HepG2 (cell line): Measurements from ENCODE around the gene RASGRP4. TPM values are rescaled to one million over a fixed set of nuclear protein-coding genes. Genes with fewer than 3 reads are reported as not detected.

Experiments
- ATAC-seq: fragments of 200-7000 bp; cut with Tn5 transposase; 3 replicates; pipeline ENCODE4 v1.9.1; 2020; ENCODE audit warnings: mild to moderate bottlenecking, moderate library complexity
- BruUV-seq: library from RNA; stranded (reverse); fragments of 400-500 nt; replicated peaks from 2 replicates; lab custom pipeline; 2021; lab: Mats Ljungman, UMichigan
- CTCF ChIA-PET: fragments of 300-600 bp; formaldehyde crosslinking; extraction: SDS; loops from one replicate; lab custom pipeline; 2021; ENCODE audit warnings: low total read pairs, inconsistent platforms, low intra/inter-chr PET ratio; lab: Yijun Ruan, JAX
- POLR2A ChIA-PET: fragments of 350-600 bp; sonication (Branson Sonifier 250); formaldehyde crosslinking; loops from one replicate; lab custom pipeline; 2020; ENCODE audit warnings: antibody characterized with exemption, inconsistent platforms; lab: Yijun Ruan, JAX
- DNase-seq: peaks from one replicate; pipeline ENCODE4 v3.0.0-alpha.2; 2015; ENCODE audit warnings: low spot score
- FAIRE-seq: peaks from 3 replicates; lab custom pipeline; 2011; peaks lifted over from hg19 to GRCh38; lab: Jason Lieb, UNC
- H2AFZ ChIP-seq: one replicate; pipeline ENCODE4 v1.6.1; 2011; ENCODE audit warnings: low read length, inconsistent platforms
- H3K27ac ChIP-seq: fragments of 300-600 bp; 3 replicates; pipeline ENCODE4 v1.8.0; 2011; ENCODE audit warnings: mixed run types, mild to moderate bottlenecking, mixed read lengths, low read length, inconsistent platforms; ENCODE audit not compliant: insufficient read depth; ENCODE audit errors: extremely low read length
- H3K27me3 ChIP-seq, 2 experiments: fragments of 200-600 bp in 1 of 2; 2 replicates in 1 of 2; 3 replicates in 1 of 2; pipeline versions ENCODE4 v1.6.0 to v1.8.0; 2011; ENCODE audit warnings: low read length in 2 of 2, mild to moderate bottlenecking in 2 of 2, moderate library complexity in 2 of 2, inconsistent platforms in 1 of 2; ENCODE audit not compliant: insufficient read depth in 2 of 2, control insufficient read depth in 1 of 2
- H3K36me3 ChIP-seq, 2 experiments: fragments of 200-600 bp in 1 of 2; replicated peaks in 1 of 2; 2 replicates in 1 of 2; 3 replicates in 1 of 2; pipeline versions ENCODE4 v1.5.1 to v1.8.0; 2011; ENCODE audit warnings: low read length in 2 of 2, inconsistent platforms in 1 of 2; ENCODE audit not compliant: insufficient read depth in 2 of 2, control insufficient read depth in 1 of 2
- H3K4me1 ChIP-seq: 2 replicates; pipeline ENCODE4 v1.5.1; 2012; ENCODE audit warnings: low read length, inconsistent platforms; ENCODE audit not compliant: insufficient read depth
- H3K4me2 ChIP-seq: 2 replicates; pipeline ENCODE4 v1.6.0; 2011; ENCODE audit warnings: low read depth, low read length, inconsistent platforms
- H3K4me3 ChIP-seq, 3 experiments: fragments of 200-600 bp in 1 of 3; sonication (generic), shearing (Covaris generic) in 1 of 3; replicated peaks in 1 of 3; 2 replicates each; pipeline ENCODE4 v1.5.1; 2011 to 2016; ENCODE audit warnings: low read length in 3 of 3, inconsistent platforms in 2 of 3, low read depth in 2 of 3, mild to moderate bottlenecking in 2 of 3, control low read depth in 1 of 3, mixed read lengths in 1 of 3; ENCODE audit not compliant: insufficient read depth in 1 of 3
- H3K79me2 ChIP-seq: one replicate; pipeline ENCODE4 v1.6.1; 2011; ENCODE audit warnings: low read length, inconsistent platforms; ENCODE audit not compliant: insufficient read depth
- H3K9ac ChIP-seq: 2 replicates; pipeline ENCODE4 v1.6.0; 2011; ENCODE audit warnings: mild to moderate bottlenecking, low read depth, low read length, inconsistent platforms; ENCODE audit not compliant: insufficient read depth
- H3K9me3 ChIP-seq: 2 replicates; pipeline ENCODE4 v1.5.1; 2012; ENCODE audit warnings: mild to moderate bottlenecking, low read length
- H4K20me1 ChIP-seq: 2 replicates; pipeline ENCODE4 v1.6.0; 2011; ENCODE audit warnings: inconsistent platforms, mild to moderate bottlenecking, low read length, moderate library complexity; ENCODE audit not compliant: insufficient read depth
- ATF7 ChIP-seq, 2 experiments: fragments of 450-650 bp in 1 of 2; sonication (generic) in 1 of 2; formaldehyde crosslinking in 1 of 2; IDR thresholded peaks; 2 replicates each; pipeline versions ENCODE4 v1.4.0 to v1.6.1; 2016 to 2020; ENCODE audit warnings: antibody characterized with exemption in 1 of 2, mild to moderate bottlenecking in 1 of 2, missing genetic modification reagents in 1 of 2
- BATF2 ChIP-seq: sonication (generic); formaldehyde crosslinking; IDR thresholded peaks from 2 replicates; pipeline ENCODE4 v1.8.0; 2022; ENCODE audit warnings: mild to moderate bottlenecking, missing genetic modification reagents, moderate library complexity
- DMTF1 ChIP-seq: sonication (generic); formaldehyde crosslinking; IDR thresholded peaks from 2 replicates; pipeline ENCODE4 v1.4.0; 2020; ENCODE audit warnings: mild to moderate bottlenecking, missing genetic modification reagents
- IRF1 ChIP-seq: sonication (generic); formaldehyde crosslinking; IDR thresholded peaks from 2 replicates; pipeline ENCODE4 v1.4.0; 2020; ENCODE audit warnings: low read depth, mild to moderate bottlenecking, missing genetic modification reagents
- LBX2 ChIP-seq: sonication (generic); formaldehyde crosslinking; IDR thresholded peaks from 2 replicates; pipeline ENCODE4 v1.5.0; 2020; ENCODE audit warnings: missing genetic modification reagents, mild to moderate bottlenecking, borderline replicate concordance
- NRL ChIP-seq: sonication (generic); formaldehyde crosslinking; IDR thresholded peaks from 2 replicates; pipeline ENCODE4 v1.5.0; 2020; ENCODE audit warnings: missing genetic modification reagents, mild to moderate bottlenecking, moderate library complexity, borderline replicate concordance
- TEF ChIP-seq: sonication (generic); formaldehyde crosslinking; IDR thresholded peaks from 2 replicates; pipeline ENCODE4 v1.5.0; 2020; ENCODE audit warnings: missing genetic modification reagents
- ZBTB37 ChIP-seq: sonication (generic); formaldehyde crosslinking; IDR thresholded peaks from 2 replicates; pipeline ENCODE4 v1.4.0; 2020; ENCODE audit warnings: mild to moderate bottlenecking, missing genetic modification reagents
- ZNF703 ChIP-seq: sonication (generic); formaldehyde crosslinking; IDR thresholded peaks from 2 replicates; pipeline ENCODE4 v1.5.1; 2020; ENCODE audit warnings: missing genetic modification reagents, mild to moderate bottlenecking, moderate library complexity, borderline replicate concordance
- ZSCAN12 ChIP-seq: sonication (generic); formaldehyde crosslinking; IDR thresholded peaks from 2 replicates; pipeline ENCODE4 v1.9.0; 2021; ENCODE audit warnings: mild to moderate bottlenecking, missing genetic modification reagents
- WGBS: methylation state at CpG from one replicate; pipeline ENCODE4 v1.1.6; 2017; ENCODE audit warnings: low lambda C conversion rate; 5-methylcytosine and 5-hydroxymethylcytosine counted together
- in situ Hi-C: cut with HindIII; loops from 2 replicates; pipeline ENCODE4 v1.10.0; 2017; ENCODE audit warnings: low pct_unique_long_range_greater_than_20kb; ENCODE audit not compliant: extremely low pct_ligation_motif_present
- intact Hi-C: fragments of 100-400 bp; cut with micrococcal nuclease; formaldehyde crosslinking; loops from one replicate; pipeline ENCODE4 v1.10.0; 2022; ENCODE audit not compliant: unreplicated experiment
- polyA plus RNA-seq, 8 experiments: library from polyadenylated mRNA; depleted of rRNA in 3 of 8; stranded (reverse) in 7 of 8; unstranded in 1 of 8; fragments of >200 nt; fragmentation: Illumina TruSeq in 4 of 8; extraction: Trizol in 4 of 8; gene quantifications; 2 replicates each; pipeline versions ENCODE4 v1.2.1 to v1.2.3, GENCODE V29; 2011 to 2016; ENCODE audit warnings: low read depth in 4 of 8, missing spikeins in 1 of 8, mixed read lengths in 1 of 8; ENCODE audit not compliant: insufficient read depth in 1 of 8
- total RNA-seq, 5 experiments: library from RNA; depleted of rRNA; stranded (reverse); fragments of >200 nt; fragmentation: Illumina TruSeq; extraction: Trizol; gene quantifications; 2 replicates each; pipeline ENCODE4 v1.2.3, GENCODE V29; 2016; ENCODE audit warnings: low read depth in 1 of 5

RASGRP4 gene
- total and polyA plus RNA-seq, 2 of the 13 experiments (the other 11 are each of a cell fraction or from before 2014, with no cell fraction given) = not detected

GRCh38 chr19:38409631-38410133, 16.3 kb downstream of the RASGRP4 start:
- Histone ChIP-seq H2AFZ (no peak overlapping the region), H3K9ac (no peak overlapping the region), H3K4me1 (no peaks in the 10 kb centered on the region), H3K4me2 (no peak overlapping the region), H3K36me3 (no peaks in the 10 kb centered on the region), H3K9me3 (no peaks in the 10 kb centered on the region), H4K20me1 (no peaks in the 10 kb centered on the region), H3K79me2 (no peaks in the 10 kb centered on the region), H3K4me3 (no peak overlapping the region), H3K27me3 (0 out of 5 replicates have a peak, but pooled peaks cover 0 to 3% of the 10 kb centered on the region in 2 experiments), H3K27ac (no peak overlapping the region)
- 71% methylated on average over 7 of the region's 7 CpGs for WGBS
- in situ Hi-C loops = no loop called here
- TF ChIP-seq ATF7 (IDR thresholded peaks at IDR 0.05) (peak; percentile 34; the same call in 1 of the 2 replicates), ATF7 (CRISPR knock-in tag; IDR thresholded peaks at IDR 0.05) (no peak), NRL (CRISPR knock-in tag) (no peak)
- intact Hi-C loops = no loop called here
- CTCF ChIA-PET = no interaction called here
- no TSS peak for BruUV-seq
- DNase-seq (no peak), ATAC-seq (no peak), FAIRE-seq (no peak)
- POLR2A ChIA-PET = no interaction called here

- WGBS = 96% methylated on average over 8 of the region's 8 CpGs
- TF ChIP-seq ZBTB37 = no peak
- TF ChIP-seq TEF (CRISPR knock-in tag) = no peak
- TF ChIP-seq LBX2 = no peak
- no peak for TF ChIP-seq BATF2 (CRISPR knock-in tag)
- TF ChIP-seq IRF1 = no peak
- TF ChIP-seq ZSCAN12 (CRISPR knock-in tag) = no peak
- no peak for TF ChIP-seq DMTF1
- no peak for TF ChIP-seq ZNF703 (CRISPR knock-in tag)
Observed at GRCh38 chr19:38405276-38405675, 20.7 kb downstream of the RASGRP4 start.

More at GRCh38 chr19:38405276-38405675, 20.7 kb downstream of the RASGRP4 start:
- Histone ChIP-seq H2AFZ (no peak overlapping the region), H3K4me2 (no peak overlapping the region), H3K9me3 (no peaks in the 10 kb centered on the region), H3K9ac (no peak overlapping the region), H3K4me1 (no peaks in the 10 kb centered on the region), H3K4me3 (no peak overlapping the region), H4K20me1 (no peaks in the 10 kb centered on the region), H3K36me3 (no peaks in the 10 kb centered on the region), H3K27me3 (peaks cover 2 to 9% of the 10 kb centered on the region in 2 experiments; a peak in 3 of 5 replicates), H3K79me2 (no peaks in the 10 kb centered on the region), H3K27ac (no peak overlapping the region)
- in situ Hi-C loops = no loop called here
- FAIRE-seq (no peak), DNase-seq (no peak), ATAC-seq (no peak)
- POLR2A ChIA-PET = no interaction called here
- intact Hi-C loops = no loop called here
- CTCF ChIA-PET = no interaction called here
- no TSS peak for BruUV-seq
